AG09319 (cell line): ENCODE data around the gene C2CD4C.
"Not testable (repeated sequence)": the region's sequence is repeated elsewhere in the genome, so short reads cannot be mapped to it uniquely, and the experiment has no call there.

Experiments used
- DNase-seq: peaks from one replicate; pipeline ENCODE4 v3.0.0-alpha.2; 2010; ENCODE audit warnings: low read depth; ENCODE audit errors: extremely low read depth
- TF ChIP-seq, protein P1 (sequence below): IDR thresholded peaks from 2 replicates; pipeline ENCODE4 v1.5.1; 2011; ENCODE audit warnings: low read depth, mild to moderate bottlenecking, inconsistent platforms, low read length, moderate library complexity

C2CD4C gene

DNA sequence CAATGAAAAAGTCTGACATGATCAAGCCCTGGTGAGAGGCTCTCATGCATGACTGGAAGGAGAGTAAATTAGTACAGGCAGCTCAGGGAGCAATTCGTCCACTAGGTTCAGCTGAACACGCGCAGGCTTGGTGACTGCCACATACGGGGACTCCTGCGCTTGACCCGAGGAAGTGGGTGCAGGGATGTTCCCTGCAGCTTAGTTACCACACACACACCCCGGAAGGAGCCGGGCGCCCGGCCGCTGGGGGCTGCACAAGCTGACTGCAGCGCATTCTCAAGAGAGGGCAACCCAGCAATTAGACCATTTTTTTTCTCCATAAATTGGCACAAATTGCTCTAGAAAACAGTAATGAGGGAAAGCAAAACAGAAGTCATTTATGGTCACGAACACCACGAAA lies 41.4 kb downstream of the C2CD4C start:
- TF ChIP-seq, protein P1, sequence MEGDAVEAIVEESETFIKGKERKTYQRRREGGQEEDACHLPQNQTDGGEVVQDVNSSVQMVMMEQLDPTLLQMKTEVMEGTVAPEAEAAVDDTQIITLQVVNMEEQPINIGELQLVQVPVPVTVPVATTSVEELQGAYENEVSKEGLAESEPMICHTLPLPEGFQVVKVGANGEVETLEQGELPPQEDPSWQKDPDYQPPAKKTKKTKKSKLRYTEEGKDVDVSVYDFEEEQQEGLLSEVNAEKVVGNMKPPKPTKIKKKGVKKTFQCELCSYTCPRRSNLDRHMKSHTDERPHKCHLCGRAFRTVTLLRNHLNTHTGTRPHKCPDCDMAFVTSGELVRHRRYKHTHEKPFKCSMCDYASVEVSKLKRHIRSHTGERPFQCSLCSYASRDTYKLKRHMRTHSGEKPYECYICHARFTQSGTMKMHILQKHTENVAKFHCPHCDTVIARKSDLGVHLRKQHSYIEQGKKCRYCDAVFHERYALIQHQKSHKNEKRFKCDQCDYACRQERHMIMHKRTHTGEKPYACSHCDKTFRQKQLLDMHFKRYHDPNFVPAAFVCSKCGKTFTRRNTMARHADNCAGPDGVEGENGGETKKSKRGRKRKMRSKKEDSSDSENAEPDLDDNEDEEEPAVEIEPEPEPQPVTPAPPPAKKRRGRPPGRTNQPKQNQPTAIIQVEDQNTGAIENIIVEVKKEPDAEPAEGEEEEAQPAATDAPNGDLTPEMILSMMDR = no peak

DNA sequence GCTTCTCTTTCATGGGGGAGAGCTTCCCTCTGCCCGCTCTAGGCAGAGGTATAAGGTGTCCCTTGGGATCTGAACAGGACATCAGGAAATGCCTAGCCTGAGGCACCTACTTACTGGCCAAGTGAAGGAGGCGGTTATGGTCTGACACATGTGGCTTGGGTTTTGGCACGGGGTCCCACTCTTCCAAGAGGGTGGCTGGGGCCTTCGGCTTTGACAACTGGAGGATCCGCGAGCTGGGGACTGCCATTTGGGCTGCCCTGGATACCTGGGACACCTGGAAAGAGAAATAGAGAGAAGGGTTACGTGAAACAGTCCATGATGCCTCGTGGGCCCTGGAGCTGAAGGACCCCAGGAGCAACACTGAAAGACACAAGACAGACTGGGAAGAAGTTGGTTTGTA lies 42.0 kb downstream of the C2CD4C start:
- DNase-seq = no peak
- TF ChIP-seq, protein P1 = no peak

More for the DNA sequence above, 41.4 kb downstream of the C2CD4C start:
- DNase-seq = no peak

DNA sequence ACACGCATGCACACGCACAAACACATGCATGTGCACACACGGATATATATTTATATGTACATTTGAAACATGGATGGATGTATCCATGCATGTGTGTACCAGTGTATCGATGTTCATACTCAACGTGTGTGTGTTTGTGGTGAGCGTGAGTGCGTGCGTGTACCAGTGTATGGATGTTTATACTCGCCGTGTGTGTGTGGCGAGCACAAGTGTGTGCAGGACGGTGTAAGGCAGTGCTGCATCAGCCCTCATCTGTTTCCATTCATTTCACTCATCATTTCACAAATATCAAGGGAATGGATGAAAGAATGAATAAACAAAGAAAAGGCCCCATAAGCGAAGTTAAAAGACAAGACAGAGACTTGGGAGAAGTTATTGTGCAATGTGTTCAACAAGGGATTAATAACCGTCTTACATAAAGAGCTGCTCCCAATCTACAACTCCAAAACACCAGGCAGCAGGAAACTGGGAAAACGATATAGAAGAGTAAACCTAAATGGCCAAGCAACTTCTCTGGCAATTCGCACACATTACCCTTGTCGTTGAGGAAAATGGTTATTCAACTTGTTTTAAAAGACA lies 42.7 kb downstream of the C2CD4C start:
- no peak for DNase-seq
- TF ChIP-seq, protein P1 = no peak

DNA sequence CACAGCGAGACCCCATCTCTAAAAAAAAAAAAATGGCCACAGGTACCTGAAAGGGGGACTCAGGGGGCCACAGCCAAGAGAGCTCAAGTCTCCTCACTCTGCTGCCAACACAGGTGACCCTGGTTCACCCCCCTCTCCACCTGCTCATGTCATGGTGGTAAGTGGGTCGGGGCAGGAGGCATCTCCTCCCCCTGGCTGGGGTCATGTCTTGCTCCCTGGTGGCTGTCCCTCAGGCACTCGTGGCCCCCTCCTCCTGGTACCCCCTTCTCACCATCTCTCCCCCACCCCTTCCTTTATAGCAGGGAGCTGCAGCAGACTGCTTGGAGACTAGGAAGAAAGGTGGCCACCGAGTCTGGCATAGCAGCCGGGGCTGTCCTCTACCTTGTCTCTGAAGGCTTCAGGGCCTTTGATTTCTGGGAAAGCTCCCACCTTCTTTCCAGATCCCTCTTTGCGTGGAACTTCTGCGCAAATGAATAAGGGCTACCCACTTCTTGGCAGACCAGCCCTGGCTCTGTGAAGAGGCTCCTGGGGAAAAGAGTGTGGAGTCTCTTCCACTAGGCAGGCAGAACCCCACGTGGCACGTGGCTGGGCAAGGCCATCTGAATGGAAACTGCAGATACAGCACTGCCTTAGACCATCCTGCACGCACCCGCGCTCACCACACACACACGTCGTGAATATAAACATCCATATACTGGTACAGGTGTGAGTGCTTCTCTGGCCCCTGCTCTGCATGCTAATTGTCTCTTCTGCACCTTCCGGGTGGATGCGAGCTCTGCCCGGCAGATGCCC lies 44.3 kb downstream of the C2CD4C start:
- no peak for DNase-seq
- TF ChIP-seq, protein P1 = no peak

DNA sequence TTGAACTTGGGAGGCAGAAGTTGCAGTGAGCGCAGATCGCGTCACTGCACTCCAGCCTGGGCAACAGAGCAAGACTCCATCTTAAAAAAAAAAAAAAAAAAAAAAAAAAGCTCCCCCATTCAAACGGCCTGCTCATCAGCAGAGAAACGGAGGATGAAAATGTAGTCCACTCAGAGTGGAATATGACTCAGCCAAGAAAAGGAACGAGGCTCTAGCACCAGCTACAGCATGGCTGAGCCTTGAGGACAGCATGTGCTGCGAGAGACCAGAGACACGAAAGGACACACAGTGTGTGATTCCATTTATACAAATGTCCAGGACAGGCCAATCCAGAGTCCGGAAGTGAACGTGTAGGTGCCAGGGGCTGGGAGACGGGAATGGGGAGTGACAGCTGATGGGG lies 46.3 kb downstream of the C2CD4C start:
- TF ChIP-seq, protein P1 = no peak
- DNase-seq = no peak

DNA sequence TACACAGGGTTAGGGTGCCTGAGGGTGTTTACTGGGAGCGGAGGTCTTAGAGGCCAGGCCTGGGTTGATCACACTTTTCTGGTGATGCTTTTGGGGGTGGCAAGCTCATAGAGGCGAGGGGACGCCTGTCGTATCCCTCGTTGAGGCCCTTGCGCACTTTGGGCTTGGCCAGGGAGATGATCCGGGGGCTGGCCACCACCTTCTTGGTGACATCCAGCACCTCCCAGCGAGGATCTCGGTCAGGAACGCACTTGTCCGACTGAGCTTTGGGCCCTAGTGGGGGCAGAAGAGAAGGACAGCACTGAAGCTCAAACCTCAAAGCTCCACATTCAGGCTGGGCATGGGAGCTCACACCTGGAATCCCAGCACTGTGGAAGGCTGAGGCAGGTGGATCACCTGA lies 46.8 kb downstream of the C2CD4C start:
- no peak for DNase-seq
- TF ChIP-seq, protein P1 = no peak

DNA sequence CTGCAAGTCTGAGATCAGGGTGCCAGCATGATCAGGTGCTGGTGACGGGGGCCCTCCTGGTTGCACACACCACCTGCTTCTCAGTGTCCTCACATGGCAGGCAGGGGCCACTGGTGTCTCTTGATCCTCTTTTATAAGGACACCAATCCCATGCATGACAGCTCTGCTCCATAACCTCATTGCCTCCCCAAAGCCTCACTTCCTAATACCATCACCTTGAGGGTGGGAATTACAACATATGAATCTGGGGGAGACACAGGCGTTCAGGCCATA lies 49.4 kb downstream of the C2CD4C start:
- TF ChIP-seq, protein P1 = no peak
- no peak for DNase-seq

DNA sequence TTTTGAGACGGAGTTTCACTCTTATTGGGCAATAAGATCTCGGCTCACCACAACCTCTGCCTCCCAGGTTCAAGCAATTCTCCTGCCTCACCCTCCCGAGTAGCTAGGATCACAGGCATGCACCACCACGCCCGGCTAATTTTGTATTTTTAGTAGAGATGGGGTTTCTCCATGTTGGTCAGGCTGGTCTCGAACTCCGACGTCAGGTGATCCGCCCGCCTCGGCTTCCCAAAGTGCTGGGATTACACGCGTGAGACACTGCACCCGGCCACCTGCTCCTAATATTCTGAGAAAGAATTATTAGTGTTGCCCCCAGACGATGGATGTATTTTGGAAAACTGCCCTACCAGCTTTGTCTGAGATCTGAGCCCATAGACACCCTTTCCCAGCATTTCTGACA lies 53.4 kb downstream of the C2CD4C start:
- not testable (repeated sequence) for DNase-seq
